Progenitor cell of endocrine pancreas (in vitro differentiated cells): ENCODE results near the gene MCM5. TPM values are rescaled to one million over a fixed set of nuclear protein-coding genes. Genes with fewer than 3 reads are reported as not detected.

Source experiments
- DNase-seq: peaks from one replicate; pipeline ENCODE4 v3.0.0; 2021; ENCODE audit warnings: low spot score; ENCODE audit not compliant: unreplicated experiment
- H3K27ac Mint-ChIP-seq: 2 replicates; pipeline ENCODE4 v1.8.0; 2021; ENCODE audit warnings: mild to moderate bottlenecking, moderate library complexity, mixed read lengths
- H3K27me3 Mint-ChIP-seq: 2 replicates; pipeline ENCODE4 v1.8.0; 2021; ENCODE audit warnings: mixed read lengths
- H3K36me3 Mint-ChIP-seq: 2 replicates; pipeline ENCODE4 v1.8.0; 2022; ENCODE audit warnings: mixed read lengths; ENCODE audit not compliant: insufficient read depth
- H3K4me1 Mint-ChIP-seq: 2 replicates; pipeline ENCODE4 v1.8.0; 2021; ENCODE audit warnings: low read depth, mixed read lengths
- H3K4me3 Mint-ChIP-seq: 2 replicates; pipeline ENCODE4 v1.8.0; 2021; ENCODE audit warnings: low read depth, mild to moderate bottlenecking, moderate library complexity, mixed read lengths
- H3K9me3 Mint-ChIP-seq: 2 replicates; pipeline ENCODE4 v1.8.0; 2021; ENCODE audit warnings: low read depth, mixed read lengths
- total RNA-seq: library from RNA; stranded (reverse); gene quantifications from 2 replicates; pipeline ENCODE4 v1.2.1, GENCODE V29; 2021
- TF ChIP-seq, protein P1 (sequence below): fragments of 200-600 bp; sonication (generic); IDR thresholded peaks from one replicate; pipeline ENCODE4 v1.5.0; 2021; ENCODE audit warnings: antibody characterized with exemption, mild to moderate bottlenecking; ENCODE audit not compliant: unreplicated experiment

Gene MCM5
- total RNA-seq, 1 donor from 2014 or later: 92.8 TPM

DNA sequence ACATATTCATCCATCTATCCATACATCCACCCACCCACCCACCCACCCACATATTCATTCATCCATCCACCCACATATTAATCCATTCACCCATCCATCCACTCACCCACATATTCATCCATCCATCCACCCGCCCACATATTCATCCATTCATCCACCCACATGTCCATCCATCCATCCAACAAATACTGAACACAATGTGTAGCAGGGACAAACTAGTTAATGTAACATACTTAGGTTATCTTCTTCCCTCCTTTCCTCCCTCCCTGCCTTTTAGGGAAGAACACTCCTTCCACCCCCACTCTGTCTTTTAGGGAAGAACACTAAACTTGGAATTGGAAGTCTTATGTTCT lies 39.4 kb downstream of the MCM5 start:
- Mint-ChIP-seq H3K27ac (no peak overlapping the region), H3K4me3 (no peak overlapping the region), H3K27me3 (no peaks in the 10 kb centered on the region), H3K36me3 (peaks cover 5% of the 10 kb centered on the region), H3K9me3 (no peaks in the 10 kb centered on the region), H3K4me1 (no peaks in the 10 kb centered on the region)
- no peak for DNase-seq
- TF ChIP-seq, protein P1, sequence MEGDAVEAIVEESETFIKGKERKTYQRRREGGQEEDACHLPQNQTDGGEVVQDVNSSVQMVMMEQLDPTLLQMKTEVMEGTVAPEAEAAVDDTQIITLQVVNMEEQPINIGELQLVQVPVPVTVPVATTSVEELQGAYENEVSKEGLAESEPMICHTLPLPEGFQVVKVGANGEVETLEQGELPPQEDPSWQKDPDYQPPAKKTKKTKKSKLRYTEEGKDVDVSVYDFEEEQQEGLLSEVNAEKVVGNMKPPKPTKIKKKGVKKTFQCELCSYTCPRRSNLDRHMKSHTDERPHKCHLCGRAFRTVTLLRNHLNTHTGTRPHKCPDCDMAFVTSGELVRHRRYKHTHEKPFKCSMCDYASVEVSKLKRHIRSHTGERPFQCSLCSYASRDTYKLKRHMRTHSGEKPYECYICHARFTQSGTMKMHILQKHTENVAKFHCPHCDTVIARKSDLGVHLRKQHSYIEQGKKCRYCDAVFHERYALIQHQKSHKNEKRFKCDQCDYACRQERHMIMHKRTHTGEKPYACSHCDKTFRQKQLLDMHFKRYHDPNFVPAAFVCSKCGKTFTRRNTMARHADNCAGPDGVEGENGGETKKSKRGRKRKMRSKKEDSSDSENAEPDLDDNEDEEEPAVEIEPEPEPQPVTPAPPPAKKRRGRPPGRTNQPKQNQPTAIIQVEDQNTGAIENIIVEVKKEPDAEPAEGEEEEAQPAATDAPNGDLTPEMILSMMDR: no peak

DNA sequence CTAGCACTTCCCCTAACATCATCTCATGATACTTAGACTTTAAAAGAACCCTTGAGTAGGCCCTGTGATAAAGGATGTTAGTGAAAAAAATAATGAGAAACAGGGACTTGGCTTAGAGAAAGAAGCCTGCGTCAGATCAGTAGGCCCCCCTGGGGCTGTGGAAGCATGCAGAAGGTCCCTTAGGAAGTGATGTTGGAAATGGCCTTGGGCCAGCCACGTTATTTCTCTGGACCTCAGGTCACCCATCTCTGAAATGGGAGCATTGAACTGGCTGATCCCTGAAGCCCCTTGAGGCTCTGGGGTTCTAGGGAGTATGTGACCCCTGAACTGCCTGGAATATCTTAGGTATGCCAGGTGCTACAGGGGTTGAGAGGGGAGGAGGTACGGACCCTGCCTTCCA lies 40.2 kb downstream of the MCM5 start:
- H3K27ac Mint-ChIP-seq: no peak overlapping the region
- H3K27me3 Mint-ChIP-seq: no peaks in the 10 kb centered on the region
- TF ChIP-seq, protein P1: no peak
- H3K9me3 Mint-ChIP-seq: no peaks in the 10 kb centered on the region
- no peak overlapping the region for H3K4me3 Mint-ChIP-seq
- DNase-seq: no peak
- H3K4me1 Mint-ChIP-seq: no peaks in the 10 kb centered on the region
- peaks cover 2% of the 10 kb centered on the region for H3K36me3 Mint-ChIP-seq

DNA sequence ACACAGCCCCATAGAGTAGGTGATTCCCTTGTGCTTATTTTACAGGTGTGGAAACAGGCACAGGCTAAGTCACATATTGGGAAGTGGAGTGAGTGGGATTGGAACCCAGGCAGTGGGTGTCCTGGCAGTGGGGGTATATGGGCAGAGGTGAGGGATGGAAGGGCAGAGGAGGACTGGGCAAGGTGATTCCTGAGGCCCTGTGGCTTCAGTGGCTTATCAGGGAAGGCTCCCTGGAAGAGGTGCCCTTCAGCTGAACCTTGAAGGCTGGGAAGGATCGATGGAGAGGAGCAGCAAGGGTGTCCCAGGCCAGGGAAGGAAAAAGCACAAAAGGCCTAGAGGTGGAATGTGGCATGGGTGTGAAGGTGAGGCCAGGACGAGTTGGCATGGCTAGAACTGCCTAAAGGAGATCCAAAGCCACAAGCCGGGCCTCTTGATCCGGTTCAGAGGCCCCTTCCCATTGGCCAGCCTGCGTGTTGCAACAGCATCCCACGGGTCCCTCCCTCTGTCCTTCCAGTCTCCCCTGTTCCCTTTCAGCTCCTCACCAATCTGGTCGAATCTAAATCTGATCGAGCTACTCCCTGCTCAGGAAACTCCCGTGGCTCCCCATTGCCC lies 41.7 kb downstream of the MCM5 start:
- Mint-ChIP-seq H3K9me3 (no peaks in the 10 kb centered on the region), H3K27me3 (no peaks in the 10 kb centered on the region), H3K4me3 (no peak overlapping the region), H3K36me3 (peaks cover 2% of the 10 kb centered on the region), H3K4me1 (no peaks in the 10 kb centered on the region), H3K27ac (no peak overlapping the region)
- TF ChIP-seq, protein P1: no peak
- DNase-seq: no peak

DNA sequence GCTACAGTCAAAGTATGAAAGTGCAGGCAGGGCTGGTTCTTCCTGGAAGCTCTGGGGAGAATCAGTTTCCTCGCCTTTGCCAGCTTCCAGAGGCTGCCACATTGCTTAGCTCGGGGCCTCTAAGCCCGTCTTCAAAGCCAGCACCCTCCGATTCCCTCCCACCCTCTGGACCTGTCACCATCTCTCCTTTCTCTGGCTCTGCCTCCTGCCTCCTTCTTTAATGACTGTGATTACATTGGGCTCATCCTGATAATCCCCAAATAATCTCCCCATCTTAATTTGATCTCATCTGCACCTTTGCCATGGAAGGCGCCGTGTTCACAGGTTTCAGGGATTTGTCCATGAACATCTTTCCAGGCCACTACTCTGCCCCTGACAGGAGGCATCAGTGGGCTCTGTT lies 42.5 kb downstream of the MCM5 start:
- H3K27ac Mint-ChIP-seq: no peak overlapping the region
- no peaks in the 10 kb centered on the region for H3K4me1 Mint-ChIP-seq

DNA sequence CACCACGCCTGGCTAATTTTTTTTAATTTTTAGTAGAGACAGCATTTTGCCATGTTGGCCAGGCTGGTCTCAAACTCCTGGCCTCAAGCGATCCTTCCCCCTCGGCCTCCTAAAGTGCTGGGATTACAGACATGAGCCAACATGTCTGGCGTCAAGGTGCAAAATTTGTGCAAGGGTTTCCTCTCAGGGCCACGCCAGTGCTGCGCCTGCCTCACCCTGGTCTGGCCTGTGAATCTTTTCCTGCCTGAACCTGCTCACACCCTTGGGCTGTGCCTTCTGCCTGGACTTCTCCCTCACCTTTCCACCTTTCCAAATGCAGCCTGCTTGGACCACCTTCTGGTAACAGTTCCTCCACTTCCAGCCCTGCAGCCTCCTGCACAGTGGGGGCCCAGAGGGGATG lies 43.4 kb downstream of the MCM5 start:
- Mint-ChIP-seq H3K27ac (no peak overlapping the region), H3K4me3 (no peak overlapping the region), H3K36me3 (peaks cover 2% of the 10 kb centered on the region), H3K4me1 (no peaks in the 10 kb centered on the region), H3K27me3 (no peaks in the 10 kb centered on the region), H3K9me3 (no peaks in the 10 kb centered on the region)
- no peak for DNase-seq
- TF ChIP-seq, protein P1: no peak

More for the DNA sequence above, 42.5 kb downstream of the MCM5 start:
- H3K9me3 Mint-ChIP-seq: no peaks in the 10 kb centered on the region
- H3K27me3 Mint-ChIP-seq: no peaks in the 10 kb centered on the region
- DNase-seq: no peak
- H3K4me3 Mint-ChIP-seq: no peak overlapping the region
- H3K36me3 Mint-ChIP-seq: peaks cover 2% of the 10 kb centered on the region
- TF ChIP-seq, protein P1: no peak
